GM21717 (cell line): ENCODE data around the gene CHI3L1.

Experiments
- ATAC-seq: cut with Tn5 transposase; IDR thresholded peaks from one replicate; pipeline ENCODE4 v1.9.1; 2021; ENCODE audit warnings: mild to moderate bottlenecking, moderate library complexity; ENCODE audit not compliant: unreplicated experiment

The CHI3L1 gene

DNA sequence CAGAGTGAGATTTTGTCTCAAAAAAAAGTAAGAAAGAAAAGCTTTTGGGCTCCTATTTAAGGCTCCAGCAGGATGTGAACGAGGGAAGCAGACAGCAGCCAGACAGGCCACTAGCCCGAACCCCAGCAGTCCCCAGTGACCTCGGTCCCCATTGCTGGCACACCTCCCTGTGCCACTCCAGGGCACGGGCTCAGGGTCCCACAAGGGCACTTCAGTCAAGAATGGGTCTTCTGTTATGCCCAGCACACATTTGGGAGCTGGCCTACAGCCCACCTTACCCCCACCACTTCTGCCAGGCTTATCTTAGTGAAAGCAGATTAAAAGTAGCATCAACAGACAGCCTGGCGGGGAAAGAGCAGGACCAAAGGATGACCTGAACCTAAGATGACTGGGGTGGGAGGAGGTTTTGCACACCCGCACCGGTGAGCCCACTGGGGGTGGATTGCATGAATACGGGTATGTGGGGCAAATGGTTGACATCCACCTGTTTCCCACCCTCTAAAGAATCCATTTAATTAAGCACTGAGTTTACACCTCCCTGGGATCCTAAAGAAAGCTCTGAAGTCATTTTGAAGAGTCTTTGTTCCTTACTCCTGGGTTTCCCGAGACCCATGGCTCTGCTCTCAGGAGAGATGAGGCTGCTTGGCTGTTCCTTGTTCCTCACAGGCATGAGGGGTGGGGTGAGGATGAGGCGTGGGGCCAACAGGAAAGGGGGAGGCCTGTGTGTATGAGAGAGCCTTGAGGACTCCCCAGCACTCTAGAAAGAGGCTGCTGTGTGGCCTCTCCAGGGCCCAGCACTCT is 4.7 kb downstream of the CHI3L1 start:
- no peak for ATAC-seq

- no peak for ATAC-seq
Observed at GRCh38 chr1:203180611-203181330, 5.7 kb downstream of the CHI3L1 start.

DNA sequence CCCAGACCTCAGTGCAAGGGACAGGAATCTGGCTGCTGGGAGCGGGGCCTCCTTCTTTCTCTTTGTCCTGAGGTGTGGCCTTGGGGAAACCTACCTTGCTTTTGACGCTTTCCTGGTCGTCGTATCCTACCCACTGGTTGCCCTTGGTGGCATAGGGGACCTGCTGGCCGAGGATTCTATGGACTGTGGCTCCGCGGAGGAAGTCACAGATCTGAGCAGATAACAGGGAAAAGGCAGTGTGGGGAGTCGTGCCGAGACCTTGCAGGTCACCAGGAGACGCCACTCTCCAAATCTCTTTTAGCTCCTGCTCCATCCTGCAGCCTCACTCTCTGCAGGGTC is 6.9 kb downstream of the CHI3L1 start:
- ATAC-seq, result no peak

GRCh38 chr1:203178821-203179666 is 7.5 kb downstream of the CHI3L1 start:
- ATAC-seq, result no peak

DNA sequence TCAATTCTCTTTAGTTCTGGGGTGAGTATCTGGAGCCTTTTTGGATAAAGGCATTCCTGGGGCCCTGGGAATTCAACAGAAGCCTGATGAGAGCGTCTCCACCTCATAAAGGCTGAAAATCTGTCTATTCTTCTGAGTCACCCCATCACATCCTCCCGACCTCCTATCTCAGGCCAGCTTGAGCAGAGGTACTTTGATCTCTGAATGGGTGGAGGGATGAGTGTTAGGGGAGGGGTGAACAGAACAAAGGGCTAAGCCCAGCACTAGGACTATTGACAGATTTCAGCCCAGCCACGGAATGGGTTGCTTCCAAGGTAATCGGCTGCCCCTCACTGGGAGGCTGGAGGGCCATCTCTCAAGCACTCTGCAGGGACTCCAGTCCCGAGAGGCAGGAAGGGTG is 8.4 kb downstream of the CHI3L1 start:
- ATAC-seq, result no peak

- no peak for ATAC-seq
Observed at GRCh38 chr1:203177470-203178039, 8.9 kb downstream of the CHI3L1 start.

DNA sequence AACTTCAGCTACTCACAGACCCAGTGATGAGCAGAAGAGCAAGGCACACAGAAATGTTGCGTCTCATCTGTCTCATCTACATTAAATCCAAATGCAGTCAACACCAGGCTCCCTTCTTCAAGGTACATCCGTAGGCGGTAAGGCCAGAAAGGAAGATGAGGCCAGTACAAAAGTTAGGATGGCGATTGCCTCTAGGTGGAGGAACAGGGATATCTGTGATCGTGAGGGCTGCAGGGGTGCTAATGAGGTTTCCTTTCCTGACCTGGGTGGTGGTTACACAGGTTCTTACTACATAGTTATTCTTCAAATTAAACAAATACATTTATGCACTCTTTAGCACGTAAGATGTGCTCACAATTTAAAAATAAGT is 9.5 kb downstream of the CHI3L1 start:
- ATAC-seq, result no peak

GRCh38 chr1:203176273-203177035 is 10.1 kb downstream of the CHI3L1 start:
- no peak for ATAC-seq

DNA sequence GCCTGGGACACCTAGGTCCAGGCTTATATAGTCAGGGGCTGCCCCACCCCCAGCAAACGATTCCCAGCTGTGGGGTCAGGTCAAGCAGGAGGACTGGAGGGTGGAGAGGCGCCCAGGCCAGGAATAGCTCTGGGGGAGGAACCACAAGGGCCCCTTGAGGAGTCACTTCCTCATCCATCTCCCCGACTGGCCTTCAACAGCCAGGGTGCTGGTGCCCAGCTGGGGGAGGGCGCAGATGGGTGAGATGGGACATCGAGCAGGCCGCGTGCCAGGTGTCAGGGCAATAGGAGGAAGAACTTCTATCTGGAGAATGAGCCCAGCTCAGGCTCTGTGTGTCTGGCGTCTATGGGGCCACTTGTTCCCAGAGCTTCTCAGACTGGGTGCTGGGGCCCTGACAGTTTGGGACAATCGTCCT is 10.7 kb downstream of the CHI3L1 start:
- no peak for ATAC-seq

- ATAC-seq, result no peak
Observed at GRCh38 chr1:203175237-203175826, 11.2 kb downstream of the CHI3L1 start, which contains the start of gene MYBPH. Gene MYBPH, minus strand, starts transcription at chr1:203175826. Its CDS starts 71 bp downstream, at chr1:203175755.

GRCh38 chr1:203174324-203174985 is 12.0 kb downstream of the CHI3L1 start:
- no peak for ATAC-seq

DNA sequence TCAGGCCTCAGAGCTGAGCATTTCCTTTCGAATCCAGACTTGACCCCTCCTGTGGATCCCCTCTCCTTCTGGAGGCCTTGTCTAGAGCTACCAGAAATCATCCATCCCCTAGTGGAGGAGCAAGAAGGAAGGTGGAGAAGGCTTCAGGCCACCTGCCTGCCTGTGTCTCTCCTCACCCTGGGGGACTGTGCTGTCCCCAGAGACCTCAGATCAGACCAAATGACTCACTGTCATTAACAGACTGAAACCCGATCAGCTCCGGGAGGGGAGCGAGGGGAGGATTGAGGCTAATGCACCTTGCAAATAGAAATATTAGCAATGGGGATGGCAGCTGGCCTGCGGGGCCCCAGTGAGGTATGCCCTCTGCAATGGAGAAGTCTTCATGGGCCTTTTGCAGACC is 12.9 kb downstream of the CHI3L1 start:
- ATAC-seq, result no peak

DNA sequence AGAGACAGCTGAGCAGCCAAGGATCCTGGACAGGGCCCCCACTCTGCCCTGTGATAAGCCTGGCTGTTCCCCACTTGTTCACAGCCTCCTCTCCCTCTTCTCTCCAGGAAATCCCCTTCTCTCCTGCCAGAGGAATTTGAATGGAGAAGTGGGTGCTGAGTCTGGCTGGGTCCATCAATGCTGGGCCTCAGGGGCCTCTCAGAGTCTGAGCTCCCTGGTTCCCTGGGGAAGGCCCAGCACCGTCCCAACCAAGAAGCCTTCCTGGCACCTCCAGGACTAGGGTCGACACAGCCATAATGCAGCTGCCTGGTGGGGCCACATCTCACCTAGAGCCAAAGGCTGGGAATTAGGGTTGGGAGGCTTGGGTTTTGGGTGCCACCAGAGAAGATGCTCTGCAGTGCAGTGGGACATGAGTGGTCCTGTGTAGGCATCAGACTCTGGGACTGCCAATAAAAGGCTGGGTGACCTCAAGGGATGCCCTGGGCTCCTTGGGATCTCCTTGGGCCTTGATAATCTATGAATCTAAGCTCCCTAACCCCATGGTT is 13.4 kb downstream of the CHI3L1 start:
- ATAC-seq, result no peak

DNA sequence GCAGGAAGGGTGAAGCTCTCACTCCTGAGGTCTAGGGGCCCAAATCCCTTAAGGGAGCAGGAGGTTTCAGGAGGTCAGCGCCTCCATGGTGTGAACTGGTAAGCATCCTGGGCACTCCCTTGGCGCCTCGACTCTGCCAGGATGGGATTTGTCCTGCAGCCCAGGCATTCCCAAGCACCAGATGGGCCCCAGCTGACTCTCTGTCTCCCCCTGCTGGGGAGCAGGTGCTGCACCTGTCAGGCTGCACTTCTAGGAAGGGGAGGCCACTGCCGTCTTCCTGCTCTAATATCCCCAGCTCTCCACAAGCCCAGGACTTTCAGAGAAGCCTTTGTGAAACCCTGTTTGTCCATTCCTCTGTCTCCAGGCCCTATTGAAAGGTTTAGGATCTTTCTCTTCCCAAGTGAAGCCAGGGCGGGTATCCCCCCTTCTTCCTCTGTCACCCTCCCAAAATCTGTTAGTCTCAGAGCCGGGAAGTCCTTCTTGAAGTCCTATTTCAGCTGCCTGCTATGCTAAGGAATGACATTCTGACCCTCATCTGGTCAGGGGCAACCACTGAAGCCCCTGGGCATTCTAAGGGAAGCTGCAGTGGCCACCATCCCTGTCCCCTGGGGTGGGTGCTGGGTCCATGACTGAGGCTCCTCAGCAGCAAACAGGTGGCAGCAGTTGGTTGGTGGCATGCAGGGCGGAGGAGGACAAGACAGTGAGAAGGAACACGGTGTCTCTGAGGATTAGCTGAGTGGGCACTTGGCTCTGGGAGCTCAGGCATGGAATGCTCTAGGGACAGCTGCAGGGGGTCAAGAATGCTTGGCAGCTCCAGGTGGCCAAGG is 14.1 kb downstream of the CHI3L1 start:
- ATAC-seq, result no peak

- no peak for ATAC-seq
Observed at GRCh38 chr1:203171341-203172183, 14.9 kb downstream of the CHI3L1 start.

DNA sequence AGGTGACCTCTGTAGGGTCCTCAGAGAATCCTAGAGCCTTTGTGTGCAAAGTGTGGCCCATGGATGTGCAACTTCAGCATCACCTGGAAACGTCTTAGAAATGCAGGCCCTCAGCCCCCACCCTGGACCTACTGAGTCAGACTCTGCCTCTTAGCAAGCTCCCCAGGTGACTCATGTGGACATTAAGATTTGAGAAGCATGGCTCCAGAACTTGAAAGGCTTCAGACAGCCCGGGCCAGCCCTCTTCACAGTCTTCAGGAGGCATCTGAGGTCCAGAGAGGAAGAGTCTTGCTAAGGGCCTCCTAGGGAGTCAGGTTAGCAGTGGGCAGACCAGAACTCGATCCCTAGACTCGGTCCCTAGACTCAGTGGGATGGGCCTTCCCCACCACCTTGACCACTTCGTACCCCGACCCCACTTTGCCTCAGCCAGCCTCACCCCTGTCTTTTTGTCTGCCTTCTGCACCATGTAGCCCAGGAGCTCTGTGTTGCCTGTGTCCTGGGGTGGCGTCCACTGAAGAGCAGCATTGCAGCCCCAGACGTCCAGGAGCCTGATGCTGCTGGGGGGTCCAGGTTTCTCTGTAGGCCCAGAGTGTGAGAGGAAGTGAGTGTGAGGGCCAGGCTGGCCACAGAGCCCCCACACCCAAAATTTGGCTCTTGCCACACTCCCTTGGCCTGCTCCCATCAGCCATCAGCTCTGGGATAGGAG is 15.7 kb downstream of the CHI3L1 start:
- ATAC-seq, result no peak
